IMR-90 (cell line): Measurements from ENCODE around the gene TMCC1. TPM values are rescaled to one million over a fixed set of nuclear protein-coding genes. Genes with fewer than 3 reads are reported as not detected.

Experiments
- ATAC-seq: fragments of 200-7000 bp; cut with Tn5 transposase; 2 replicates; pipeline ENCODE4 v1.9.1; 2020; ENCODE audit warnings: low read depth, mild to moderate bottlenecking, moderate library complexity
- BruUV-seq: library from RNA; stranded (reverse); fragments of 400-500 nt; replicated peaks from 2 replicates; lab custom pipeline; 2021; lab: Mats Ljungman, UMichigan
- CTCF ChIA-PET: fragments of 300-600 bp; formaldehyde crosslinking; extraction: SDS; loops from one replicate; lab custom pipeline; 2021; ENCODE audit warnings: antibody characterized with exemption; lab: Yijun Ruan, JAX
- POLR2A ChIA-PET: fragments of 300-600 bp; sonication (Branson Sonifier 250); formaldehyde crosslinking; loops from one replicate; lab custom pipeline; 2022; ENCODE audit warnings: antibody characterized with exemption; ENCODE audit not compliant: unreplicated experiment; lab: Charles Lee
- DNase-seq: peaks from one replicate; pipeline ENCODE4 v3.0.0; 2013
- H2AFZ ChIP-seq: replicated peaks from 2 replicates; pipeline ENCODE3; 2013; ENCODE audit warnings: low read length, mild to moderate bottlenecking; ENCODE audit not compliant: poor library complexity
- H2AK5ac ChIP-seq: 2 replicates; pipeline ENCODE4 v1.6.1; 2013; ENCODE audit warnings: low read depth, low read length, inconsistent platforms
- H2AK9ac ChIP-seq: replicated peaks from 2 replicates; pipeline ENCODE3; 2013; ENCODE audit warnings: mild to moderate bottlenecking, low read depth, low read length, moderate library complexity; ENCODE audit not compliant: poor library complexity
- H2BK120ac ChIP-seq: 2 replicates; pipeline ENCODE4 v1.6.1; 2013; ENCODE audit warnings: low read depth, low read length, inconsistent platforms
- H2BK15ac ChIP-seq: 3 replicates; pipeline ENCODE4 v1.6.1; 2013; ENCODE audit warnings: low read depth, low read length, inconsistent platforms
- H2BK20ac ChIP-seq: 2 replicates; pipeline ENCODE4 v1.6.1; 2013; ENCODE audit warnings: low read depth, mild to moderate bottlenecking, inconsistent platforms, low read length, moderate library complexity
- H2BK5ac ChIP-seq: 2 replicates; pipeline ENCODE4 v1.6.1; 2013; ENCODE audit warnings: mild to moderate bottlenecking, low read depth, low read length, inconsistent platforms; ENCODE audit not compliant: poor library complexity, severe bottlenecking
- H3K14ac ChIP-seq: replicated peaks from 2 replicates; pipeline ENCODE4 v1.6.1; 2013; ENCODE audit warnings: low read depth, low read length, inconsistent platforms
- H3K18ac ChIP-seq: 2 replicates; pipeline ENCODE4 v1.6.1; 2013; ENCODE audit warnings: low read depth, low read length, control low read depth
- H3K23ac ChIP-seq: 2 replicates; pipeline ENCODE4 v1.6.1; 2013; ENCODE audit warnings: low read depth, low read length, inconsistent platforms
- H3K27ac ChIP-seq: 2 replicates; pipeline ENCODE4 v1.5.1; 2013; ENCODE audit warnings: mild to moderate bottlenecking, control low read depth, low read length; ENCODE audit not compliant: insufficient read depth
- H3K27me3 ChIP-seq: 2 replicates; pipeline ENCODE4 v1.6.1; 2013; ENCODE audit warnings: low read length; ENCODE audit not compliant: control insufficient read depth, insufficient read depth
- H3K36me3 ChIP-seq: 2 replicates; pipeline ENCODE4 v1.6.1; 2013; ENCODE audit warnings: low read length, mixed read lengths; ENCODE audit not compliant: control insufficient read depth, insufficient read depth
- H3K4ac ChIP-seq: 2 replicates; pipeline ENCODE4 v1.6.1; 2013; ENCODE audit warnings: low read depth, low read length, inconsistent platforms
- H3K4me1 ChIP-seq: 2 replicates; pipeline ENCODE4 v1.6.1; 2013; ENCODE audit warnings: low read length, mixed read lengths; ENCODE audit not compliant: control insufficient read depth, insufficient read depth
- H3K4me2 ChIP-seq: 2 replicates; pipeline ENCODE4 v1.6.1; 2013; ENCODE audit warnings: low read depth, mild to moderate bottlenecking, control low read depth, low read length, moderate library complexity
- H3K4me3 ChIP-seq: 2 replicates; pipeline ENCODE4 v1.5.1; 2013; ENCODE audit warnings: low read depth, mild to moderate bottlenecking, control low read depth, low read length, moderate library complexity; ENCODE audit not compliant: insufficient read depth
- H3K56ac ChIP-seq: 2 replicates; pipeline ENCODE4 v1.6.1; 2013; ENCODE audit warnings: low read length, inconsistent platforms; ENCODE audit not compliant: insufficient read depth; ENCODE audit errors: extremely low read depth
- H3K79me1 ChIP-seq, 2 experiments: 2 replicates each; pipeline ENCODE4 v1.6.1; 2013; ENCODE audit warnings: low read length in 2 of 2, inconsistent platforms in 1 of 2, low read depth in 1 of 2
- H3K9ac ChIP-seq: 2 replicates; pipeline ENCODE4 v1.6.1; 2013; ENCODE audit warnings: low read depth, low read length, control low read depth
- H3K9me1 ChIP-seq: 2 replicates; pipeline ENCODE4 v1.6.1; 2013; ENCODE audit warnings: low read length, inconsistent platforms; ENCODE audit not compliant: insufficient read depth
- H3K9me3 ChIP-seq: 2 replicates; pipeline ENCODE4 v1.6.1; 2013; ENCODE audit warnings: low read length; ENCODE audit not compliant: control insufficient read depth, insufficient read depth
- H4K20me1 ChIP-seq: 2 replicates; pipeline ENCODE4 v1.6.1; 2013; ENCODE audit warnings: low read length, inconsistent platforms; ENCODE audit not compliant: insufficient read depth
- H4K5ac ChIP-seq: 2 replicates; pipeline ENCODE4 v1.6.1; 2013; ENCODE audit warnings: mild to moderate bottlenecking, low read depth, low read length, control low read depth
- H4K8ac ChIP-seq, 2 experiments: 2 replicates each; pipeline ENCODE4 v1.6.1; 2013; ENCODE audit warnings: low read depth in 2 of 2, low read length in 2 of 2, control low read depth in 1 of 2, inconsistent platforms in 1 of 2
- H4K91ac ChIP-seq: 2 replicates; pipeline ENCODE4 v1.6.1; 2013; ENCODE audit warnings: low read depth, low read length, inconsistent platforms; ENCODE audit not compliant: insufficient read depth
- BHLHE40 ChIP-seq: fragments of 150-350 bp; IDR thresholded peaks from 2 replicates; pipeline ENCODE4 v1.6.1; 2016; ENCODE audit warnings: mild to moderate bottlenecking, low read depth, low read length
- CEBPB ChIP-seq: IDR thresholded peaks from 2 replicates; pipeline ENCODE4 v1.6.1; 2012; ENCODE audit warnings: low read depth, low read length, improper control_type of control experiment
- CHD1 ChIP-seq: IDR thresholded peaks from 2 replicates; pipeline ENCODE4 v1.6.1; 2012; ENCODE audit warnings: low read depth, low read length, improper control_type of control experiment
- FOS ChIP-seq: fragments of 150-350 bp; IDR thresholded peaks from 2 replicates; pipeline ENCODE4 v1.6.1; 2016; ENCODE audit warnings: low read depth, low read length
- MAFK ChIP-seq: IDR thresholded peaks from 2 replicates; pipeline ENCODE4 v1.6.1; 2012; ENCODE audit warnings: low read depth, low read length, improper control_type of control experiment
- MAZ ChIP-seq: IDR thresholded peaks from 2 replicates; pipeline ENCODE4 v1.6.1; 2012; ENCODE audit warnings: low read depth, mild to moderate bottlenecking, low read length, improper control_type of control experiment, moderate library complexity, borderline replicate concordance
- MXI1 ChIP-seq: IDR thresholded peaks from 2 replicates; pipeline ENCODE4 v1.6.1; 2012; ENCODE audit warnings: low read depth, mild to moderate bottlenecking, low read length, moderate library complexity, borderline replicate concordance
- NFE2L2 ChIP-seq: fragments of 150-350 bp; IDR thresholded peaks from 2 replicates; pipeline ENCODE4 v1.6.1; 2016; ENCODE audit warnings: low read depth, mild to moderate bottlenecking, low read length
- POLR2A ChIP-seq: IDR thresholded peaks from 2 replicates; pipeline ENCODE4 v1.6.1; 2012; ENCODE audit warnings: mild to moderate bottlenecking, low read depth, low read length
- RAD21 ChIP-seq: IDR thresholded peaks from 2 replicates; pipeline ENCODE4 v1.6.1; 2012; ENCODE audit warnings: low read length, improper control_type of control experiment
- RCOR1 ChIP-seq: IDR thresholded peaks from 2 replicates; pipeline ENCODE4 v1.6.1; 2012; ENCODE audit warnings: mild to moderate bottlenecking, low read length, improper control_type of control experiment; ENCODE audit not compliant: insufficient replicate concordance
- RFX5 ChIP-seq: IDR thresholded peaks from 2 replicates; pipeline ENCODE4 v1.8.0; 2012; ENCODE audit warnings: low read depth, mild to moderate bottlenecking, low read length, moderate library complexity
- SMC3 ChIP-seq: fragments of 150-350 bp; IDR thresholded peaks from 2 replicates; pipeline ENCODE4 v1.6.1; 2016; ENCODE audit warnings: low read depth, mild to moderate bottlenecking, antibody characterized with exemption, low read length, moderate library complexity
- WGBS, 2 experiments: methylation state at CpG; one replicate each; pipeline versions ENCODE4 v1.1.5 to v1.1.7; 2013; ENCODE audit warnings: missing lambda C conversion rate in 2 of 2; ENCODE audit not compliant: insufficient read length in 1 of 2; ENCODE audit errors: extremely low coverage in 2 of 2; 5-methylcytosine and 5-hydroxymethylcytosine counted together
- dilution Hi-C: fragments of 300-500 bp; cut with HindIII; formaldehyde crosslinking; loops from one replicate; pipeline ENCODE4 v1.14.3; 2018; ENCODE audit warnings: low sequenced_read_pairs; ENCODE audit not compliant: unreplicated experiment
- in situ Hi-C: fragments of 300-500 bp; cut with MboI; formaldehyde crosslinking; loops from 3 replicates; pipeline ENCODE4 v1.14.3; 2019; ENCODE audit warnings: low sequenced_read_pairs, inconsistent platforms, mixed read lengths
- intact Hi-C: fragments of 100-400 bp; cut with micrococcal nuclease; formaldehyde crosslinking; loops from 2 replicates; pipeline ENCODE4 v1.10.0; 2022
- polyA plus RNA-seq, 3 experiments: library from polyadenylated mRNA; depleted of rRNA; stranded (reverse); fragments of >200 nt; gene quantifications; 2 replicates each; pipeline ENCODE4 v1.2.3, GENCODE V29; 2012; ENCODE audit warnings: low replicate concordance in 1 of 3
- total RNA-seq: library from RNA; depleted of rRNA; stranded (reverse); fragments of >200 nt; gene quantifications from 2 replicates; pipeline ENCODE4 v1.2.3, GENCODE V29; 2012
- TF ChIP-seq, protein P1 (sequence below): fragments of 150-350 bp; IDR thresholded peaks from 2 replicates; pipeline ENCODE4 v1.6.1; 2017; ENCODE audit warnings: mild to moderate bottlenecking, antibody characterized with exemption, low read length, low read depth
- TF ChIP-seq, protein P2 (sequence below): conservative IDR thresholded peaks from 2 replicates; pipeline ENCODE4 v1.5.1; 2012; ENCODE audit warnings: mild to moderate bottlenecking, low read depth, low read length, improper control_type of control experiment
- TF ChIP-seq, protein P3 (sequence below): fragments of 150-350 bp; IDR thresholded peaks from 2 replicates; pipeline ENCODE4 v1.6.1; 2016; ENCODE audit warnings: low read depth, mild to moderate bottlenecking, low read length, moderate library complexity, borderline replicate concordance

Gene TMCC1
- total and polyA plus RNA-seq, 2 of the 4 experiments (the other 2 are of a cell fraction) = 5.0 to 7.3 TPM

DNA sequence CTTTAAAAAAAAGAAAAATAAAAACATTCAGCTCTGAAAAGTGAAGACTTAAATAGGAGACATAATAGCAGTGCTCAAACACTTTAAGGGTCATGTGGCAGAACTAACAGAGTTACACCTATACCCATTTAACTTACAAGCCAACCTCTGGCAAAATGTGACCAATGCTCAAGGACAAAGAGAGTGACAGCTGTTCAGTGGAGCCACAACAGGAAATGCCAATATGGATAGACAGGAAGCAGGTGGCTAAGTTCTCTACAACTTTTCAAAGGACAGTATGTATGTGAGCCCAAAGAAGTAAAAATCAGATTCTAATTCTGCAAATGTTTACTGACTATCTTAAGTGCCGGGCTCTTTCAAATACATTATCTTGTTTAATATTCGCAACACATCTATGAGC is 3.4 kb downstream of the TMCC1 start:
- H3K36me3 ChIP-seq = no peaks in the 10 kb centered on the region
- no peak overlapping the region for H3K9ac ChIP-seq
- H2BK120ac ChIP-seq = no peak overlapping the region
- H2AK5ac ChIP-seq = no peak overlapping the region
- DNase-seq = no peak
- dilution Hi-C loops = no loop called here
- H3K27me3 ChIP-seq = peaks cover 2% of the 10 kb centered on the region; the same call in 1 of the 2 replicates
- no peak overlapping the region for H2BK5ac ChIP-seq
- intact Hi-C loops = no loop called here
- no peak overlapping the region for H2BK15ac ChIP-seq
- no peak overlapping the region for H2AFZ ChIP-seq
- peaks cover 49% of the 10 kb centered on the region for H4K20me1 ChIP-seq
- no peak overlapping the region for H4K91ac ChIP-seq
- in situ Hi-C loops = no loop called here
- no CpG with 5 or more reads among the region's 2 CpGs for WGBS, 2 experiments
- H3K18ac ChIP-seq = no peak overlapping the region
- no peak for TF ChIP-seq RAD21
- TF ChIP-seq, protein P1, sequence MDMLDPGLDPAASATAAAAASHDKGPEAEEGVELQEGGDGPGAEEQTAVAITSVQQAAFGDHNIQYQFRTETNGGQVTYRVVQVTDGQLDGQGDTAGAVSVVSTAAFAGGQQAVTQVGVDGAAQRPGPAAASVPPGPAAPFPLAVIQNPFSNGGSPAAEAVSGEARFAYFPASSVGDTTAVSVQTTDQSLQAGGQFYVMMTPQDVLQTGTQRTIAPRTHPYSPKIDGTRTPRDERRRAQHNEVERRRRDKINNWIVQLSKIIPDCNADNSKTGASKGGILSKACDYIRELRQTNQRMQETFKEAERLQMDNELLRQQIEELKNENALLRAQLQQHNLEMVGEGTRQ = no peak
- TF ChIP-seq MXI1 = no peak
- no peak for TF ChIP-seq RCOR1
- no peak for TF ChIP-seq FOS
- no peak for TF ChIP-seq MAFK
- TF ChIP-seq POLR2A = no peak
- TF ChIP-seq, protein P2, sequence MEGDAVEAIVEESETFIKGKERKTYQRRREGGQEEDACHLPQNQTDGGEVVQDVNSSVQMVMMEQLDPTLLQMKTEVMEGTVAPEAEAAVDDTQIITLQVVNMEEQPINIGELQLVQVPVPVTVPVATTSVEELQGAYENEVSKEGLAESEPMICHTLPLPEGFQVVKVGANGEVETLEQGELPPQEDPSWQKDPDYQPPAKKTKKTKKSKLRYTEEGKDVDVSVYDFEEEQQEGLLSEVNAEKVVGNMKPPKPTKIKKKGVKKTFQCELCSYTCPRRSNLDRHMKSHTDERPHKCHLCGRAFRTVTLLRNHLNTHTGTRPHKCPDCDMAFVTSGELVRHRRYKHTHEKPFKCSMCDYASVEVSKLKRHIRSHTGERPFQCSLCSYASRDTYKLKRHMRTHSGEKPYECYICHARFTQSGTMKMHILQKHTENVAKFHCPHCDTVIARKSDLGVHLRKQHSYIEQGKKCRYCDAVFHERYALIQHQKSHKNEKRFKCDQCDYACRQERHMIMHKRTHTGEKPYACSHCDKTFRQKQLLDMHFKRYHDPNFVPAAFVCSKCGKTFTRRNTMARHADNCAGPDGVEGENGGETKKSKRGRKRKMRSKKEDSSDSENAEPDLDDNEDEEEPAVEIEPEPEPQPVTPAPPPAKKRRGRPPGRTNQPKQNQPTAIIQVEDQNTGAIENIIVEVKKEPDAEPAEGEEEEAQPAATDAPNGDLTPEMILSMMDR = no peak
- TF ChIP-seq, protein P3, sequence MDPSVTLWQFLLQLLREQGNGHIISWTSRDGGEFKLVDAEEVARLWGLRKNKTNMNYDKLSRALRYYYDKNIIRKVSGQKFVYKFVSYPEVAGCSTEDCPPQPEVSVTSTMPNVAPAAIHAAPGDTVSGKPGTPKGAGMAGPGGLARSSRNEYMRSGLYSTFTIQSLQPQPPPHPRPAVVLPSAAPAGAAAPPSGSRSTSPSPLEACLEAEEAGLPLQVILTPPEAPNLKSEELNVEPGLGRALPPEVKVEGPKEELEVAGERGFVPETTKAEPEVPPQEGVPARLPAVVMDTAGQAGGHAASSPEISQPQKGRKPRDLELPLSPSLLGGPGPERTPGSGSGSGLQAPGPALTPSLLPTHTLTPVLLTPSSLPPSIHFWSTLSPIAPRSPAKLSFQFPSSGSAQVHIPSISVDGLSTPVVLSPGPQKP = no peak
- TF ChIP-seq MAZ = no peak
- TF ChIP-seq RFX5 = no peak
- no peak for TF ChIP-seq CHD1
- no peak for TF ChIP-seq SMC3
- TF ChIP-seq CEBPB = no peak
- no peak for TF ChIP-seq BHLHE40
- no peak for TF ChIP-seq NFE2L2
- H3K56ac ChIP-seq = no peak overlapping the region
- CTCF ChIA-PET = no interaction called here
- peaks cover 25 to 40% of the 10 kb centered on the region in 2 experiments for H3K79me1 ChIP-seq
- H3K23ac ChIP-seq = no peak overlapping the region
- H3K4me2 ChIP-seq = no peak overlapping the region
- no peak overlapping the region for H3K14ac ChIP-seq
- H3K4me3 ChIP-seq = no peak overlapping the region
- BruUV-seq = no TSS peak
- H2BK20ac ChIP-seq = no peak overlapping the region
- no peak for ATAC-seq
- no peak overlapping the region for H2AK9ac ChIP-seq
- H4K5ac ChIP-seq = no peak overlapping the region
- no peak overlapping the region for H3K27ac ChIP-seq
- H3K4me1 ChIP-seq = peaks cover 2% of the 10 kb centered on the region; the same call in 1 of the 2 replicates
- no peak overlapping the region for H3K4ac ChIP-seq
- no peaks in the 10 kb centered on the region for H3K9me3 ChIP-seq
- peaks cover 3% of the 10 kb centered on the region for H3K9me1 ChIP-seq
- no peak overlapping the region for H4K8ac ChIP-seq
- POLR2A ChIA-PET = no interaction called here
